ENCODE measurements around the gene THNSL1. TPM values are rescaled to one million over a fixed set of nuclear protein-coding genes. Genes with fewer than 3 reads are reported as not detected.

The THNSL1 gene
- total and polyA plus RNA-seq, 2 of the 8 experiments (the other 6 are each of a cell fraction or from before 2014, with no cell fraction given): 1.4 to 3.1 TPM

DNA sequence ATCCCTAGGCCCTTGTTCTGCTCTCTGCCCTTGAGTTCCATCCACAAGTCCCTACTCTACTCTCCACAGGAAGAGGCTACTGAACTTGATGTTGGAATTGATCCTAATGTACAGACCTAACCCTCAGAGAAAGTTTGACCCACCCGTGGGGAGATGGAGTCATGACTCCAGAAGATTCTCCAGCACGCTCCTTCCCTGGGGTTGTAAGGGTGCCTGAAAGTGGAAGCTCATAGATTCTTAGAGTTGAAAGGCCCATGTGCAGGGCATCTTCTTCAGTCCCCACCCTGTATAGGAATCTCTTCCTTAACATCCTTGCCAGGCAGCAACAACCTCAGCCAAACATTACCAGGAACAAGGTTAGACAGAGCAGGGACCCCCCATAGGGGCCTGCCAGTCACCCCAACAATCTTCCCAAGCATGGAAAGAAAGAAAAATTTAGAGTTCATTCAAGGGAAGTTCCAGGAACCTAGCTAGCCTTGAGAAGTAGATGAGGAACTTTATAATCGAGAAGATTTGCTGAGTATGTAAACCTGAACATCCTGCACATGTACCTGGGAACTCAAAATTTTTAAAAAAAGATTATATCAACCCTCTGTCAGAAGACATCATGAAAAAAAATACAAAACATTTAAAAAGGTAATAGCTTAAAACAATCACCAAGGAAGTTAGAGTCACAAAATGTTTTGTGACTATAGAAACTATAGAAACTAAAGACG, 49.5 kb downstream of the THNSL1 start:
- ChIA-PET CTCF (ENCODE audit: partially characterized antibody) (interaction anchor here (0.9 to 1.0 kb wide), 2 partner anchors 15 to 453 kb away, joined by 3 to 5 read pairs; no protein-coding TSS in a partner anchor), POLR2A (ENCODE audit: partially characterized antibody) (interaction anchor here (1.3 kb wide), 1 partner anchor 10 kb away, joined by 3 read pairs; no protein-coding TSS in a partner anchor)
- no peak for FAIRE-seq
- no peak overlapping the region for H3K14ac ChIP-seq (ENCODE audit: insufficient read length)
- no peak overlapping the region for H3K56ac ChIP-seq (replicated peaks; ENCODE audit: insufficient read length, low read depth, low read length)
- no peaks in the 10 kb centered on the region for H3K79me2 ChIP-seq (ENCODE audit: control insufficient read depth in 1 of 2, insufficient read depth in 2 of 2, low read length in 2 of 2)
- no peak overlapping the region for H2BK5ac ChIP-seq (ENCODE audit: low read depth, low read length)
- no peak overlapping the region for H3K9ac ChIP-seq (replicated peaks in 1 of 4; ENCODE audit: extremely low read depth in 1 of 4, low read depth in 3 of 4, low read length in 3 of 4)
- no peak overlapping the region for H2BK15ac ChIP-seq (ENCODE audit: low read length)
- H3K23ac ChIP-seq (ENCODE audit: insufficient read length): no peak overlapping the region
- no peak overlapping the region for H3K18ac ChIP-seq (ENCODE audit: extremely low read depth, low read length)
- no peak overlapping the region for H3K4ac ChIP-seq (replicated peaks; ENCODE audit: insufficient read length, low read depth, low read length)
- peaks cover 0 to 3% of the 10 kb centered on the region in 2 experiments for H4K20me1 ChIP-seq (replicated peaks in 1 of 2; ENCODE audit: control insufficient read depth in 1 of 2, insufficient read depth in 2 of 2, low read length in 2 of 2)
- no peak overlapping the region for H4K91ac ChIP-seq (replicated peaks; ENCODE audit: insufficient read length, low read length)
- no peaks in the 10 kb centered on the region for H3K23me2 ChIP-seq (ENCODE audit: low read depth, low read length)
- no peak overlapping the region for H3K4me3 ChIP-seq (ENCODE audit: extremely low read depth in 1 of 4, insufficient read depth in 2 of 4, low read depth in 3 of 4, low read length in 4 of 4)
- no peaks in the 10 kb centered on the region for H3K36me3 ChIP-seq (ENCODE audit: control insufficient read depth in 2 of 4, insufficient read depth in 4 of 4, low read length in 3 of 4)
- no peak overlapping the region for H3K4me2 ChIP-seq (ENCODE audit: insufficient read depth in 1 of 2, low read depth in 2 of 2, low read length in 2 of 2)
- no peak overlapping the region for H4K5ac ChIP-seq (ENCODE audit: insufficient read length, low read depth, low read length)
- no peak overlapping the region for H3K27ac ChIP-seq (ENCODE audit: low read depth, low read length)
- DNase-seq (ENCODE audit: low read depth in 1 of 2, low spot score in 2 of 2): no peak
- H2BK120ac ChIP-seq (replicated peaks; ENCODE audit: low read depth, low read length): no peak overlapping the region
- H4K8ac ChIP-seq (ENCODE audit: extremely low read depth, insufficient read depth, low read length): no peak overlapping the region
- H2AK5ac ChIP-seq (ENCODE audit: low read depth, low read length): no peak overlapping the region
- peaks cover 15 to 44% (median 36%) of the 10 kb centered on the region in 4 experiments for H3K27me3 ChIP-seq (replicated peaks in 1 of 4; ENCODE audit: control insufficient read depth in 3 of 4, extremely low read depth in 1 of 4, insufficient read depth in 3 of 4, low read length in 3 of 4)
- no peak overlapping the region for H2AFZ ChIP-seq (ENCODE audit: low read length)
- no peak overlapping the region for H2BK20ac ChIP-seq (ENCODE audit: low read length)
- no peak overlapping the region for H2BK12ac ChIP-seq (ENCODE audit: low read depth, low read length)
- H3K9me3 ChIP-seq (ENCODE audit: insufficient read depth in 2 of 2, low read depth in 1 of 2, low read length in 1 of 2): no peaks in the 10 kb centered on the region
- H3K4me1 ChIP-seq (replicated peaks in 1 of 4; ENCODE audit: control insufficient read depth in 3 of 4, insufficient read depth in 4 of 4, low read length in 3 of 4): peaks cover 2 to 10% (median 6%) of the 10 kb centered on the region in 4 experiments; a peak in 4 of 7 replicates
- no peaks in the 10 kb centered on the region for H3K79me1 ChIP-seq (ENCODE audit: low read depth, low read length)
- WGBS, 2 experiments (ENCODE audit: extremely low coverage in 1 of 2, insufficient coverage in 1 of 2, insufficient read length in 1 of 2, insufficient replicate concordance in 2 of 2, low coverage in 1 of 2, low lambda C conversion rate in 2 of 2, missing lambda C conversion rate in 1 of 2): 96% methylated on average over 4 of the region's 4 CpGs; no CpG with 5 or more reads in 1 of the 2 experiments
- TF ChIP-seq, protein P1, sequence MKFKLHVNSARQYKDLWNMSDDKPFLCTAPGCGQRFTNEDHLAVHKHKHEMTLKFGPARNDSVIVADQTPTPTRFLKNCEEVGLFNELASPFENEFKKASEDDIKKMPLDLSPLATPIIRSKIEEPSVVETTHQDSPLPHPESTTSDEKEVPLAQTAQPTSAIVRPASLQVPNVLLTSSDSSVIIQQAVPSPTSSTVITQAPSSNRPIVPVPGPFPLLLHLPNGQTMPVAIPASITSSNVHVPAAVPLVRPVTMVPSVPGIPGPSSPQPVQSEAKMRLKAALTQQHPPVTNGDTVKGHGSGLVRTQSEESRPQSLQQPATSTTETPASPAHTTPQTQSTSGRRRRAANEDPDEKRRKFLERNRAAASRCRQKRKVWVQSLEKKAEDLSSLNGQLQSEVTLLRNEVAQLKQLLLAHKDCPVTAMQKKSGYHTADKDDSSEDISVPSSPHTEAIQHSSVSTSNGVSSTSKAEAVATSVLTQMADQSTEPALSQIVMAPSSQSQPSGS (IDR thresholded peaks at IDR 0.05; ENCODE audit: low read length): no peak
- TF ChIP-seq SP1 (IDR thresholded peaks at IDR 0.05; ENCODE audit: low read depth, low read length) (no peak), TAF1 (IDR thresholded peaks at IDR 0.05; ENCODE audit: low read depth, low read length) (no peak), SIN3A (conservative IDR thresholded peaks at IDR 0.05 in 1 of 2, IDR thresholded peaks at IDR 0.05 in 1 of 2; ENCODE audit: low read depth in 1 of 2, low read length in 2 of 2) (no peak), NANOG (IDR thresholded peaks at IDR 0.05; ENCODE audit: insufficient read depth, low read depth, low read length, poor library complexity, severe bottlenecking) (no peak), CHD2 (IDR thresholded peaks at IDR 0.05; ENCODE audit: low read length) (no peak), SIX5 (IDR thresholded peaks at IDR 0.05; ENCODE audit: low read depth, low read length) (no peak), POLR2A (IDR thresholded peaks at IDR 0.05; ENCODE audit: control extremely low read depth in 1 of 2, low read depth in 2 of 2, low read length in 2 of 2) (no peak), SAP30 (IDR thresholded peaks at IDR 0.05; ENCODE audit: insufficient read depth, insufficient replicate concordance, low read length) (no peak), KDM5A (IDR thresholded peaks at IDR 0.05; ENCODE audit: low read length) (no peak), RXRA (IDR thresholded peaks at IDR 0.05; ENCODE audit: insufficient read depth, low read depth, low read length) (no peak)
